B cell (primary cell): Measurements from ENCODE around the gene GSTM3.

ENCODE experiments used
- CTCF ChIP-seq: fragments of 200-600 bp; IDR thresholded peaks from one replicate; pipeline ENCODE4 v1.8.0; 2022; ENCODE audit warnings: antibody characterized with exemption, mild to moderate bottlenecking
- EZH2 ChIP-seq: IDR thresholded peaks from 2 replicates; pipeline ENCODE4 v1.6.1; 2012; ENCODE audit warnings: borderline replicate concordance, low read depth, mild to moderate bottlenecking, moderate library complexity, low read length; ENCODE audit not compliant: insufficient read depth, poor library complexity, severe bottlenecking

GRCh38 chr1:109762821-109763645 lies 22.2 kb upstream of the GSTM3 start:
- no peak for TF ChIP-seq CTCF
- TF ChIP-seq EZH2: no peak
